ENCODE measurements around the gene PIP5K1B.

Gene PIP5K1B

GRCh38 chr9:69028754-69029153, 323.7 kb downstream of the PIP5K1B start:
- Histone ChIP-seq H3F3A (ENCODE audit: control insufficient read depth, insufficient read depth) (no peaks in the 10 kb centered on the region), H3K4me3 (ENCODE audit: low read length) (no peak overlapping the region), H4K20me1 (ENCODE audit: control insufficient read depth, insufficient read depth, low read depth, low read length) (no peaks in the 10 kb centered on the region), H3K27ac (ENCODE audit: low read depth, low read length) (no peak overlapping the region), H3K79me2 (ENCODE audit: control insufficient read depth, low read length) (no peaks in the 10 kb centered on the region), H3K27me3 (ENCODE audit: control insufficient read depth, low read length) (no peaks in the 10 kb centered on the region), H3K4me2 (ENCODE audit: low read length) (no peak overlapping the region), H3K9me3 (ENCODE audit: control insufficient read depth, insufficient read depth, low read length) (no peaks in the 10 kb centered on the region), H3K4me1 (ENCODE audit: control insufficient read depth, low read length) (peaks cover 5% of the 10 kb centered on the region), H3K9me2 (replicated peaks; ENCODE audit: control insufficient read depth, low read length) (no peaks in the 10 kb centered on the region), H3K36me3 (ENCODE audit: control insufficient read depth, low read length) (no peaks in the 10 kb centered on the region)
- TF ChIP-seq EZH2phosphoT487 (IDR thresholded peaks at IDR 0.05; ENCODE audit: borderline replicate concordance, low read length): no peak
- TF ChIP-seq, protein P1, sequence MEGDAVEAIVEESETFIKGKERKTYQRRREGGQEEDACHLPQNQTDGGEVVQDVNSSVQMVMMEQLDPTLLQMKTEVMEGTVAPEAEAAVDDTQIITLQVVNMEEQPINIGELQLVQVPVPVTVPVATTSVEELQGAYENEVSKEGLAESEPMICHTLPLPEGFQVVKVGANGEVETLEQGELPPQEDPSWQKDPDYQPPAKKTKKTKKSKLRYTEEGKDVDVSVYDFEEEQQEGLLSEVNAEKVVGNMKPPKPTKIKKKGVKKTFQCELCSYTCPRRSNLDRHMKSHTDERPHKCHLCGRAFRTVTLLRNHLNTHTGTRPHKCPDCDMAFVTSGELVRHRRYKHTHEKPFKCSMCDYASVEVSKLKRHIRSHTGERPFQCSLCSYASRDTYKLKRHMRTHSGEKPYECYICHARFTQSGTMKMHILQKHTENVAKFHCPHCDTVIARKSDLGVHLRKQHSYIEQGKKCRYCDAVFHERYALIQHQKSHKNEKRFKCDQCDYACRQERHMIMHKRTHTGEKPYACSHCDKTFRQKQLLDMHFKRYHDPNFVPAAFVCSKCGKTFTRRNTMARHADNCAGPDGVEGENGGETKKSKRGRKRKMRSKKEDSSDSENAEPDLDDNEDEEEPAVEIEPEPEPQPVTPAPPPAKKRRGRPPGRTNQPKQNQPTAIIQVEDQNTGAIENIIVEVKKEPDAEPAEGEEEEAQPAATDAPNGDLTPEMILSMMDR (IDR thresholded peaks at IDR 0.05; ENCODE audit: low read depth, low read length, poor library complexity, severe bottlenecking): no peak

- H4K20me1 ChIP-seq (ENCODE audit: control insufficient read depth, insufficient read depth, low read depth, low read length): no peaks in the 10 kb centered on the region
- H3K27ac ChIP-seq (ENCODE audit: low read depth, low read length): no peak overlapping the region
- H3F3A ChIP-seq (ENCODE audit: control insufficient read depth, insufficient read depth): no peaks in the 10 kb centered on the region; the same call in 1 of the 2 replicates
- H3K9me2 ChIP-seq (replicated peaks; ENCODE audit: control insufficient read depth, low read length): no peaks in the 10 kb centered on the region
- no peak overlapping the region for H3K4me3 ChIP-seq (ENCODE audit: low read length)
- H3K9me3 ChIP-seq (ENCODE audit: control insufficient read depth, insufficient read depth, low read length): no peaks in the 10 kb centered on the region
- no peaks in the 10 kb centered on the region for H3K79me2 ChIP-seq (ENCODE audit: control insufficient read depth, low read length)
- H3K4me2 ChIP-seq (ENCODE audit: low read length): no peak overlapping the region
- TF ChIP-seq EZH2phosphoT487 (IDR thresholded peaks at IDR 0.05; ENCODE audit: borderline replicate concordance, low read length): no peak
- TF ChIP-seq, protein P1 (IDR thresholded peaks at IDR 0.05; ENCODE audit: low read depth, low read length, poor library complexity, severe bottlenecking): no peak
- H3K36me3 ChIP-seq (ENCODE audit: control insufficient read depth, low read length): no peaks in the 10 kb centered on the region
- no peaks in the 10 kb centered on the region for H3K27me3 ChIP-seq (ENCODE audit: control insufficient read depth, low read length)
- H3K4me1 ChIP-seq (ENCODE audit: control insufficient read depth, low read length): peaks cover 5% of the 10 kb centered on the region
Observed at GRCh38 chr9:69029535-69029934, 324.5 kb downstream of the PIP5K1B start.

DNA sequence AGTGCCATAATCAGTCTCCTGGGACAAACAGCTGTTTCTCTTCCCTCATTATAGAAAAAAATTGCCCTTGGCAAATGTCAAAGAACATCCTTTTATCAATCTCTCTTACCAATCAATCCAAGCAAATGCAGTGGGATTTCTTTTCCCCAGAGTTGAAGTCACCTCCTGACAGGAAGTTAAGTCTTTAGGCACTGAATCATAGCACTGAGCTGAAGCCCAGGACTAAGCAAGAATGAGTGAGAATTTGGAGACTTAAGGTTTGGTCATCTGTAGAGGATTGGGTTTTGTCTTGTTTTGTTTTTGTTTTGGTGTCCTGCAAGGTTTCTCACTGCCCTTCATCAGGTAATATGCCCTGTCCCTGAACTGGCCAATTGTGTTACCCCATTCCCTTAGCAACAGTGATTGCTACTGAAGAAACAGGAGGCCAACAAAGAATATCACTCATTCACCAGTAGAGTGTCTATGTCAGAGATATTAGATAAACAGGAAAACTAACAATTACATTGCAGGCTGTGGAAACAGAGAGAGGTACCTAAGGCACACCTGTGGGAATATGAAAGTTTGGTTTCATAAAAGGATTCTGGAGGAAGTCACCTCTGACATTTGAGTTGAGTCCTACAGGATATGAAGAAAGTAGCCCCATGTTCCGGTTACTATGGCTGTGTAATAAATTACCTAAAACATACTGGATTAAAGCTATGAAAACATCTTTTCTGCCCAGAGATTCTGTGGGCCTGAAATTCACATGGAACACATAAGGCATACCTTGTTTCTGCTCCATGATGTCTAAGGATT, 326.0 kb downstream of the PIP5K1B start:
- H3K4me2 ChIP-seq (ENCODE audit: low read length): no peak overlapping the region
- H3K4me1 ChIP-seq (ENCODE audit: control insufficient read depth, low read length): peaks cover 9% of the 10 kb centered on the region
- no peaks in the 10 kb centered on the region for H3K9me3 ChIP-seq (ENCODE audit: control insufficient read depth, insufficient read depth, low read length)
- H3K27me3 ChIP-seq (ENCODE audit: control insufficient read depth, low read length): no peaks in the 10 kb centered on the region
- no peaks in the 10 kb centered on the region for H3K9me2 ChIP-seq (replicated peaks; ENCODE audit: control insufficient read depth, low read length)
- no peaks in the 10 kb centered on the region; the same call in 1 of the 2 replicates for H3F3A ChIP-seq (ENCODE audit: control insufficient read depth, insufficient read depth)
- TF ChIP-seq EZH2phosphoT487 (IDR thresholded peaks at IDR 0.05; ENCODE audit: borderline replicate concordance, low read length): no peak
- TF ChIP-seq, protein P1 (IDR thresholded peaks at IDR 0.05; ENCODE audit: low read depth, low read length, poor library complexity, severe bottlenecking): no peak
- no peaks in the 10 kb centered on the region for H4K20me1 ChIP-seq (ENCODE audit: control insufficient read depth, insufficient read depth, low read depth, low read length)
- H3K4me3 ChIP-seq (ENCODE audit: low read length): no peak overlapping the region
- H3K79me2 ChIP-seq (ENCODE audit: control insufficient read depth, low read length): peaks cover 2% of the 10 kb centered on the region
- no peak overlapping the region for H3K27ac ChIP-seq (ENCODE audit: low read depth, low read length)
- H3K36me3 ChIP-seq (ENCODE audit: control insufficient read depth, low read length): no peaks in the 10 kb centered on the region
